Gastrocnemius medialis (tissue), 4 donors: ENCODE results near the gene PLPP4. TPM values are rescaled to one million over a fixed set of nuclear protein-coding genes. Genes with fewer than 3 reads are reported as not detected.

ENCODE experiments used
- ATAC-seq, 2 donors: fragments of 150-250 bp; one replicate each; pipeline ENCODE4 v1.9.1; 2016
- DNase-seq, 2 donors: peaks; one replicate each; pipeline ENCODE4 v3.0.0-alpha.2; 2019
- H3K27ac ChIP-seq, 4 donors: fragments of 200-600 bp; sonication (generic); 1 replicate in 1 of 4; 2 replicates in 3 of 4; pipeline ENCODE4 v1.5.1; 2016 to 2018; ENCODE audit warnings: mild to moderate bottlenecking in 2 of 4, moderate library complexity in 1 of 4
- H3K27me3 ChIP-seq, 3 donors: fragments of 200-600 bp; sonication (generic) in 2 of 3; 1 replicate in 1 of 3; 2 replicates in 2 of 3; pipeline versions ENCODE4 v1.5.1 to v1.6.0; 2016 to 2019; ENCODE audit warnings: mild to moderate bottlenecking in 1 of 3, moderate library complexity in 1 of 3
- H3K36me3 ChIP-seq, 2 donors: fragments of 200-600 bp; sonication (generic) in 1 of 2; one replicate each; pipeline ENCODE4 v1.5.1; 2017 to 2018
- H3K4me1 ChIP-seq, 2 donors: fragments of 200-600 bp; sonication (generic) in 1 of 2; one replicate each; pipeline ENCODE4 v1.5.1; 2016 to 2017; ENCODE audit warnings: mild to moderate bottlenecking in 2 of 2
- H3K4me3 ChIP-seq, 4 donors: fragments of 200-600 bp; sonication (generic) in 3 of 4; 1 replicate in 1 of 4; 2 replicates in 3 of 4; pipeline ENCODE4 v1.5.1; 2016 to 2019; ENCODE audit warnings: mild to moderate bottlenecking in 2 of 4
- H3K9me3 ChIP-seq, 3 donors: fragments of 200-600 bp; sonication (generic) in 2 of 3; 1 replicate in 1 of 3; 2 replicates in 2 of 3; pipeline ENCODE4 v1.5.1; 2016 to 2019
- CTCF ChIP-seq, 5 experiments: fragments of 450-650 bp in 3 of 5; fragments of 200-600 bp in 2 of 5; sonication (generic) in 2 of 5; IDR thresholded peaks in 4 of 5; conservative IDR thresholded peaks in 1 of 5; 1 replicate in 4 of 5; 2 replicates in 1 of 5; pipeline ENCODE4 v1.5.1; 2016 to 2019; ENCODE audit warnings: antibody characterized with exemption in 5 of 5, mild to moderate bottlenecking in 3 of 5, moderate library complexity in 3 of 5
- POLR2A ChIP-seq, 2 donors: fragments of 450-650 bp; IDR thresholded peaks; one replicate each; pipeline ENCODE4 v1.6.1; 2017; ENCODE audit warnings: antibody characterized with exemption in 2 of 2, mild to moderate bottlenecking in 2 of 2, moderate library complexity in 2 of 2
- in situ Hi-C, 4 donors: fragments of 200-750 bp; cut with MboI; loops; one replicate each; pipeline versions ENCODE4 v1.15.0 to v1.8.0; 2017; ENCODE audit warnings: low sequenced_read_pairs in 4 of 4
- intact Hi-C: fragments of 100-400 bp; cut with DNase I; formaldehyde crosslinking; loops from one replicate; pipeline ENCODE4 v1.15.1; 2023; ENCODE audit warnings: low total_unique reads
- total RNA-seq, 4 donors: library from RNA; depleted of rRNA; stranded (reverse); fragments of >200 nt; gene quantifications; one replicate each; pipeline versions ENCODE4 v1.1.0 to v1.2.3, GENCODE V29; 2016

The PLPP4 gene
- total RNA-seq, 4 donors from 2014 or later, result not detected

DNA sequence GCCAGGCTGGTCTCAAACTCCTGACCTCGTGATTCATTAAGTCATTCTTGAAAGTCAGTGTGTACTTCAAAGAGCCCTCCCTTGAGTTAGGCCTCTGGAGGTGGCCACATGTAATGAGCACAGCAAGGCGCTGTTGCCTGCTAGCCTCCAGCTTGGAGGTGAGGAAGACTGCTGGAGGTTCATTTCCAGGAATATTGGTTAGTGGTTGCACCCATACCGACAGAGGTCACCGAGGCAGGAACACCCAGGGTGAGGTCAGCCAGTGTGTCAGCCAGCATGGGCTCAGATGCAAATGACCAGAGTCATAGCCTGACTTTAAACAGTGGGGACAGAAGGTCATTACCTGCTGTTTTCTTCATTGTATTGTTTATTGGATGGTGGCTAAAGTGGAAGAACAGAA, 85.0 kb downstream of the PLPP4 start:
- no peaks in the 10 kb centered on the region for H3K4me1 ChIP-seq
- no peaks in the 10 kb centered on the region for H3K27me3 ChIP-seq
- intact Hi-C loops, result no loop called here
- H3K4me3 ChIP-seq, result no peak overlapping the region
- no peaks in the 10 kb centered on the region for H3K9me3 ChIP-seq
- DNase-seq (no peak), ATAC-seq (no peak)
- TF ChIP-seq CTCF (IDR thresholded peaks at IDR 0.05 in 4 of 5, conservative IDR thresholded peaks at IDR 0.05 in 1 of 5) (no peak), POLR2A (IDR thresholded peaks at IDR 0.05) (no peak)
- in situ Hi-C loops, result no loop called here
- H3K36me3 ChIP-seq, result no peaks in the 10 kb centered on the region
- H3K27ac ChIP-seq, result no peak overlapping the region

DNA sequence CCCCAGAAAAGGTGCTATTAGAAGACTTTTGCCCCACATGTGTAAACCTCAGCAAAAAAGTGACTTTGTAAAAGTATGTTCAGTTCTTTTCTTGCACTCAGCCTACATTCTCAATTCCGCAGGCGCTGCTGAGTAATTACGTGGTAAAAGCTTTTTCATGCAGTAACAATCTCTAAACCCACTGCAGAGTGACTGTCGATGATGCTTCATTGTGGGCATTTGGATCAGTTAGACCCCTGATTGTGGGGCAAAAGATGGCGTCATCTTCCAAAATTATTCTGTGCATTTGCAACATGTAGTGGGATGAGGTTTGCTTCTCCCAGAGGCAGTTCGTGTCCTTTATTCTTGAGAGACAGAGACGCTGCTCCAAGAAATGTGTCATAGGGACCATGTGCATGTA, 85.6 kb downstream of the PLPP4 start:
- H3K9me3 ChIP-seq, result no peaks in the 10 kb centered on the region
- no peak for DNase-seq
- no peak for TF ChIP-seq CTCF (IDR thresholded peaks at IDR 0.05 in 4 of 5, conservative IDR thresholded peaks at IDR 0.05 in 1 of 5)
- no peak for TF ChIP-seq POLR2A (IDR thresholded peaks at IDR 0.05)
- in situ Hi-C loops (no loop called here), intact Hi-C loops (no loop called here)
- H3K36me3 ChIP-seq, result no peaks in the 10 kb centered on the region
- no peak for ATAC-seq
- no peak overlapping the region for H3K27ac ChIP-seq
- no peak overlapping the region for H3K4me3 ChIP-seq
- no peaks in the 10 kb centered on the region for H3K27me3 ChIP-seq
- no peaks in the 10 kb centered on the region for H3K4me1 ChIP-seq

DNA sequence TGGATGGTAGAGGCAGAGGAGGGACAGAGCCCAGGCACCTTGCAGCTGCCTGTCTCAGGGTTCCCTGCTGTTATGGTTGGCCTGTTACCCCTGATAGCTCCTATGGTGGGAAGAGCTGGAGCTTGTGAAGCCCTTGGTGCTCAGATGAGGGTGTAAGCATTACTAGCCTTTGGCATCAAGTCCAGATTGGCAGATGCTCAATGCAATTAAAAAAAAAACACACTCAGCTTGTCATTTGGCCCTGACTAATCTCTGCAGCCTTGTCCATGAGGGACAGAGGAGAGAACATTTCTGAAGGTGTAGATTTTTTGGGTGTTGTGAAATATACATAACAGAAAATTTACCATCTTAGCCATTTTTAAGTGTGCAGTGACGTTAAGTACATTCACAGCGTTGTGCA, 86.3 kb downstream of the PLPP4 start:
- intact Hi-C loops, result no loop called here
- Histone ChIP-seq H3K27ac (no peak overlapping the region), H3K27me3 (no peaks in the 10 kb centered on the region), H3K4me3 (no peak overlapping the region), H3K36me3 (no peaks in the 10 kb centered on the region), H3K9me3 (no peaks in the 10 kb centered on the region), H3K4me1 (no peaks in the 10 kb centered on the region)
- no peak for ATAC-seq
- TF ChIP-seq CTCF (IDR thresholded peaks at IDR 0.05 in 4 of 5, conservative IDR thresholded peaks at IDR 0.05 in 1 of 5) (no peak), POLR2A (IDR thresholded peaks at IDR 0.05) (no peak)
- DNase-seq, result no peak
- in situ Hi-C loops, result no loop called here

DNA sequence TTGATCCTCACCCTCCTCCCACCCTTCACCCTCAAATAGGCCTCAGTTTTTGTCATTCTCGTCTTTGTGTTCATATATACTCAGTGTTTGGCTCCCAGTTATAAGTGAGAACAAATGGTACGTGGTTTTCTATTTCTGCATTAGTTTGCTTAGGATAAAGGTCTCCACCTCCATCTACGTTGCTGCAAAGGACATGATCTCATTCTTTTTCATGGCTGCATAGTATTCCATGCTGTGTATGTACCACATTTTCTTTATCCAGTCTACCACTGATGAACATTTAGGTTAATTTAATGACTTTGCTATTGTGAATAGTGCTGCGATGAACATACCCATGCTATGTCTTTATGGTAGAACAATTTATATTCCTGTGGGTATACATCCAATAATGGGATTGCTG, 91.2 kb downstream of the PLPP4 start:
- Histone ChIP-seq H3K36me3 (no peaks in the 10 kb centered on the region), H3K4me1 (no peaks in the 10 kb centered on the region), H3K27me3 (no peaks in the 10 kb centered on the region), H3K4me3 (no peak overlapping the region), H3K9me3 (no peaks in the 10 kb centered on the region), H3K27ac (no peak overlapping the region)
- no peak for TF ChIP-seq CTCF (IDR thresholded peaks at IDR 0.05 in 4 of 5, conservative IDR thresholded peaks at IDR 0.05 in 1 of 5)
- TF ChIP-seq POLR2A (IDR thresholded peaks at IDR 0.05), result no peak
- ATAC-seq (no peak), DNase-seq (no peak)
- in situ Hi-C loops, result no loop called here
- intact Hi-C loops, result no loop called here

GRCh38 chr10:120552262-120552661, 95.2 kb downstream of the PLPP4 start:
- H3K27me3 ChIP-seq, result no peaks in the 10 kb centered on the region
- no peaks in the 10 kb centered on the region for H3K36me3 ChIP-seq
- no peak overlapping the region for H3K4me3 ChIP-seq
- ATAC-seq (no peak), DNase-seq (no peak)
- H3K4me1 ChIP-seq, result no peaks in the 10 kb centered on the region
- no peak overlapping the region for H3K27ac ChIP-seq
- in situ Hi-C loops (no loop called here), intact Hi-C loops (no loop called here)
- no peak for TF ChIP-seq POLR2A (IDR thresholded peaks at IDR 0.05)
- TF ChIP-seq CTCF (IDR thresholded peaks at IDR 0.05 in 4 of 5, conservative IDR thresholded peaks at IDR 0.05 in 1 of 5), result no peak
- no peaks in the 10 kb centered on the region for H3K9me3 ChIP-seq
